Left lung (tissue), 10 donors: ENCODE measurements around the gene TUBGCP2. TPM values are rescaled to one million over a fixed set of nuclear protein-coding genes. Genes with fewer than 3 reads are reported as not detected.

ENCODE experiments used
- ATAC-seq: fragments of 200-7000 bp; cut with Tn5 transposase; one replicate; pipeline ENCODE4 v1.9.1; 2020; ENCODE audit warnings: moderate library complexity
- DNase-seq, 4 donors: peaks; one replicate each; pipeline ENCODE4 v3.0.0-alpha.2; 2013 to 2020
- H3K27ac ChIP-seq, 2 donors: fragments of 200-600 bp; sonication (generic) in 1 of 2; one replicate each; pipeline versions ENCODE4 v1.5.0 to v1.8.0; 2020 to 2021
- H3K27me3 ChIP-seq, 2 donors: fragments of 200-600 bp; sonication (generic) in 1 of 2; one replicate each; pipeline versions ENCODE4 v1.5.0 to v1.8.0; 2020 to 2021
- H3K36me3 ChIP-seq, 2 donors: fragments of 200-600 bp; sonication (generic) in 1 of 2; one replicate each; pipeline versions ENCODE4 v1.5.0 to v1.8.0; 2020 to 2021
- H3K4me1 ChIP-seq, 2 donors: fragments of 200-600 bp; one replicate each; pipeline ENCODE4 v1.8.0; 2021
- H3K4me3 ChIP-seq, 2 donors: fragments of 200-600 bp; sonication (generic) in 1 of 2; one replicate each; pipeline versions ENCODE4 v1.5.0 to v1.8.0; 2020 to 2021; ENCODE audit warnings: mild to moderate bottlenecking in 1 of 2
- H3K9me3 ChIP-seq, 2 donors: fragments of 200-600 bp; sonication (generic) in 1 of 2; one replicate each; pipeline versions ENCODE4 v1.5.0 to v1.8.0; 2020 to 2021
- intact Hi-C, 2 donors: fragments of 100-400 bp; cut with DNase I; formaldehyde crosslinking; loops; one replicate each; pipeline versions ENCODE4 v1.11.2 to v1.14.2; 2022
- polyA plus RNA-seq, 6 donors: library from polyadenylated mRNA; unstranded; fragments of 120-200 nt; gene quantifications; one replicate each; pipeline ENCODE4 v1.2.1, GENCODE V29; 2013; ENCODE audit not compliant: insufficient read length in 6 of 6
- total RNA-seq, 2 donors: library from RNA; stranded (reverse); fragmentation: NEBNext Ultra II Directional; extraction: Animal tissue kit (Norgen Biotek cat#: 25700); gene quantifications; one replicate each; pipeline ENCODE4 v1.2.1, GENCODE V29; 2021
- TF ChIP-seq, protein P1 (sequence below), 2 donors: fragments of 200-600 bp; sonication (generic) in 1 of 2; IDR thresholded peaks; one replicate each; pipeline versions ENCODE4 v1.5.0 to v1.8.0; 2021; ENCODE audit warnings: antibody characterized with exemption in 2 of 2
- donor health status: DM: no; HTN: yes; CAD: no.
- donor health status: DM: no; HTN: no; CAD: no.

TUBGCP2 gene
- total and polyA plus RNA-seq, 8 donors = 44.2 to 62.3 (median 52.1) TPM

DNA sequence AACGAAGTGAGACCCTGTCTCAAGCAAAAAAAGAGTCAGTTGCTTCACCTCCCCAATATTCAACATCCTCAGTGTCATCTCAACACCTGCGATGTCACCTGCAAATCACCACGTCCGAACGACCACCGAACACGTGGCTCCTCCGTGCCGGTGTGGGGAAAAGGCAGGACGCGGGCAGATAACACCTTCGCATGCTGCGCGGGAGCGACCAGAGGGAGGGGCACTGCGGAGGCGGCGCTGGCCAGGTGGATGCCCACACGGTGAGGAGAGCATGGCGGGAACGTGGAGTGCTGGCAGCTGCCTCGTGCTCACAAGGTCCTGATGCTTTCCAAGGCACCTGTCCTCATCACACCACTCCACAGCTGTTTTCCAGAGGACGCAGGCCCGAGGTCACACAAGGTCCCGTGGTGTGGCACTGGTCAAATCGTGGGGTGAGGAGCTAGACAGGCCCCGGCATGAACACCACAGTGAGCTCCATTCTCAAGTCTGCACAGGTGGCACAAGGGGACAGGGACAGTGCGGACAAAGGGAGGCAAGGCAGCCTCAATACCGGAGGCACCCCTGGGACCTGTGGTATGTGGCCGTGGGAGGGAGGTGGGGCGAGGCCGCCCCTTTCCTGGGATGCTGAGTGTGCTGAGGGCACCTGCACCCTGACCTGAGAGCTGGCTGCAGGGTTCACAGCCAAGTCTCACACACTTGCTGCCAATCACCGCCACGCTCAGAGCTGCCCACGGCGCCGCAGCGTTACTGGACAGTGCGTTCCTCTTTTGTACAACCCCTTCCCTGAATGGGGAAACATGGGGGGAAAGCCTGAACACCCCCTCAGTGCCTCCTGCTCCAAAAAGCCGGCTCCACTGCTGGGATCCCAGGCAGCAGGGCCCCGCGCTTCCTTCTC lies 13.0 kb downstream of the TUBGCP2 start:
- no peak for ATAC-seq
- H3K9me3 ChIP-seq = no peaks in the 10 kb centered on the region
- peaks cover 0 to 89% of the 10 kb centered on the region in 2 donors for H3K36me3 ChIP-seq

DNA sequence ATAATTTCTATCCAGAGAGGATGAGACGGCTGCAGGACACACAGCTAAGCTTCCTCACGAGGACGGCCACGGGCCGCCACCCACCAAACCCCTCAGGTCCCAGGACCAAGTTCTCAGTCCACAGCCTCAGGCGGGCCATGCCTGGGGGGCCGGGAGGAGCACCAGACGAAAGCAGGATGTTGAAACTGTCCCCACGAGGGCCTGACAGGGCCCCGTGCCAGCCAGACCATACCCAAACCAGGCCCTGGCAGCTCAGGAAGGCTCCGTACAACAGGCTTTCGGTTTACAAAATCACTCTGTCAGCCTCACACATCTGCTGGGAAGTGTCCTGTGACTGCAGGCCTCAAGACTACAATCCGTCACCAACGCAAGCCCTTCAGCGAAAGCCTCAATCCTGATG lies 14.5 kb downstream of the TUBGCP2 start:
- no peaks in the 10 kb centered on the region for H3K27me3 ChIP-seq
- peaks cover 0 to 89% of the 10 kb centered on the region in 2 donors for H3K36me3 ChIP-seq
- peak in 2 of 4 donors; percentile 69 to 81 for DNase-seq
- no peaks in the 10 kb centered on the region for H3K9me3 ChIP-seq
- ATAC-seq = peak; percentile 66
- intact Hi-C loops = no loop called here
- H3K4me3 ChIP-seq = no peak overlapping the region
- H3K27ac ChIP-seq = peak overlapping the region in 1 of 2 donors; percentile 52
- TF ChIP-seq, protein P1, sequence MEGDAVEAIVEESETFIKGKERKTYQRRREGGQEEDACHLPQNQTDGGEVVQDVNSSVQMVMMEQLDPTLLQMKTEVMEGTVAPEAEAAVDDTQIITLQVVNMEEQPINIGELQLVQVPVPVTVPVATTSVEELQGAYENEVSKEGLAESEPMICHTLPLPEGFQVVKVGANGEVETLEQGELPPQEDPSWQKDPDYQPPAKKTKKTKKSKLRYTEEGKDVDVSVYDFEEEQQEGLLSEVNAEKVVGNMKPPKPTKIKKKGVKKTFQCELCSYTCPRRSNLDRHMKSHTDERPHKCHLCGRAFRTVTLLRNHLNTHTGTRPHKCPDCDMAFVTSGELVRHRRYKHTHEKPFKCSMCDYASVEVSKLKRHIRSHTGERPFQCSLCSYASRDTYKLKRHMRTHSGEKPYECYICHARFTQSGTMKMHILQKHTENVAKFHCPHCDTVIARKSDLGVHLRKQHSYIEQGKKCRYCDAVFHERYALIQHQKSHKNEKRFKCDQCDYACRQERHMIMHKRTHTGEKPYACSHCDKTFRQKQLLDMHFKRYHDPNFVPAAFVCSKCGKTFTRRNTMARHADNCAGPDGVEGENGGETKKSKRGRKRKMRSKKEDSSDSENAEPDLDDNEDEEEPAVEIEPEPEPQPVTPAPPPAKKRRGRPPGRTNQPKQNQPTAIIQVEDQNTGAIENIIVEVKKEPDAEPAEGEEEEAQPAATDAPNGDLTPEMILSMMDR (IDR thresholded peaks at IDR 0.05) = no peak
- H3K4me1 ChIP-seq = peaks cover 0 to 18% of the 10 kb centered on the region in 2 donors

More for the DNA sequence above, 13.0 kb downstream of the TUBGCP2 start:
- TF ChIP-seq, protein P1 (IDR thresholded peaks at IDR 0.05) = no peak
- Histone ChIP-seq H3K4me3 (no peak overlapping the region), H3K27ac (peak overlapping the region in 1 of 2 donors; percentile 52), H3K27me3 (no peaks in the 10 kb centered on the region), H3K4me1 (peaks cover 0 to 18% of the 10 kb centered on the region in 2 donors)
- peak in 1 of 4 donors; percentile 75 for DNase-seq
- intact Hi-C loops = no loop called here

DNA sequence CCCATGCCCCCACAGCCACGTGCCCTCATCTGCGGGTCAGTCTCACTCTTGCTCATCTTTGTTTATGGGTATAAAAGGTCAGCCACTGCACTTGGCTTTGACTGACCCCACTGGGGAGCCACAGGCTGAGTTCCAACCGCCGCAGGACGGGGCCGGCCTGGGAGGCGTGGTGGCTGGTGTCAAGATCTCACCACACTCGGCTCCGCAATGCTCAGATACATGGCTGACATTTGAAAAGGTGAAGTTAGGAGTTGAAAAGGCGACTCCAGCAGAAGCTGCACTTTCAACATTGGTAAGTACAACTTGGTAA lies 14.9 kb downstream of the TUBGCP2 start:
- Histone ChIP-seq H3K4me3 (no peak overlapping the region), H3K4me1 (peaks cover 0 to 18% of the 10 kb centered on the region in 2 donors), H3K27ac (peak overlapping the region in 1 of 2 donors; percentile 52), H3K36me3 (peaks cover 0 to 89% of the 10 kb centered on the region in 2 donors), H3K27me3 (no peaks in the 10 kb centered on the region), H3K9me3 (no peaks in the 10 kb centered on the region)
- intact Hi-C loops = no loop called here
- DNase-seq (no peak), ATAC-seq (peak; percentile 9)
- TF ChIP-seq, protein P1 (IDR thresholded peaks at IDR 0.05) = no peak

DNA sequence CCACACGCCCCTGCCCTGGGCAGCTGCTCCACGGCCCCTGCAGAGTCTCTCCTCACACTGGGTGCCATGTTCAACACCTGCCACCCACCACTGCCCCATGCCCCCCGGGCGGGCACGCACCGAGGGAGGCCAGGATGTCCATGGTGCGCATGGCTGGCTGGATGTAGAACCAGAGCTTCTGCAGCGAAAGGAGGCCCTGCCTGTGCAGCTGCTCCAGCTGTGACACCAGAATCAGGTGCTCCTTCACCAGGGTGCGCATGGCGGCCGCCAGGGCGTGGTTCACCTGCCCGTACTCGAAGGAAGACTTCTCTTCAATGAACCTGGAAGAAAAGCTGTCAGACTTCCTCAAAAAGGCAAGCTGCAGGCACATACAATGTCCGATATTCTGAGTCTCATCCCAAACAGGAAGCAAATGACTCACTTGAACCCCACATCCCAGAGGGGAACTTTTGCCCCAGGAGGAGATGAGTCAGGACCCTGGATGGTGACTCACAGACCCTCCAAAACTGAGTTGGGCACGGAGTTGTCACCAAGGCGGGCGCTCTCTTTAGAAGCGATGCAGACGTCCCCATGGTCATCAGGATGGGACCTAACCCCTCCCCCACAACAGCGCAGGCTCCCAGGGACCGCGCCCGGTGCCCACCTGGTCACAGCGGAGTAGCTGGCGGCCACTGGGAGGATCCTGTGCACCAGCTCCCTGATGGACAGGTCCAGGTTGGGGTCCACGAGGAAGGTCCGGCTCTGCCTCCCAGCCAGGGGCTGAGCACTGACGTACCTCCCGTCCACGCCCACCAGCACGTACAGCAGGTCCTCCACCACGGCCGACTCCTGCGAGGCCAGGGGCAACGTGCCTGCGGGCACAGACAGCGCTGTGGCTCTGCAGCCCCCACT lies 15.5 kb downstream of the TUBGCP2 start:
- intact Hi-C loops = no loop called here
- H3K4me1 ChIP-seq = peaks cover 0 to 18% of the 10 kb centered on the region in 2 donors
- H3K4me3 ChIP-seq = no peak overlapping the region
- peak in 1 of 4 donors; percentile 83 for DNase-seq
- peak overlapping the region in 1 of 2 donors; percentile 52 for H3K27ac ChIP-seq
- ATAC-seq = peak; percentile 56
- H3K9me3 ChIP-seq = no peaks in the 10 kb centered on the region
- H3K36me3 ChIP-seq = peaks cover 0 to 89% of the 10 kb centered on the region in 2 donors
- TF ChIP-seq, protein P1 (IDR thresholded peaks at IDR 0.05) = no peak
- H3K27me3 ChIP-seq = no peaks in the 10 kb centered on the region
